HG03045 (cell line): ENCODE results near the gene ZNF677.
"Not testable (repeated sequence)": the region's sequence is repeated elsewhere in the genome, so short reads cannot be mapped to it uniquely, and the experiment has no call there.

ENCODE experiments used
- ATAC-seq: cut with Tn5 transposase; IDR thresholded peaks from one replicate; pipeline ENCODE4 v1.9.1; 2021; ENCODE audit warnings: mild to moderate bottlenecking, moderate library complexity; ENCODE audit not compliant: unreplicated experiment

Gene ZNF677

DNA sequence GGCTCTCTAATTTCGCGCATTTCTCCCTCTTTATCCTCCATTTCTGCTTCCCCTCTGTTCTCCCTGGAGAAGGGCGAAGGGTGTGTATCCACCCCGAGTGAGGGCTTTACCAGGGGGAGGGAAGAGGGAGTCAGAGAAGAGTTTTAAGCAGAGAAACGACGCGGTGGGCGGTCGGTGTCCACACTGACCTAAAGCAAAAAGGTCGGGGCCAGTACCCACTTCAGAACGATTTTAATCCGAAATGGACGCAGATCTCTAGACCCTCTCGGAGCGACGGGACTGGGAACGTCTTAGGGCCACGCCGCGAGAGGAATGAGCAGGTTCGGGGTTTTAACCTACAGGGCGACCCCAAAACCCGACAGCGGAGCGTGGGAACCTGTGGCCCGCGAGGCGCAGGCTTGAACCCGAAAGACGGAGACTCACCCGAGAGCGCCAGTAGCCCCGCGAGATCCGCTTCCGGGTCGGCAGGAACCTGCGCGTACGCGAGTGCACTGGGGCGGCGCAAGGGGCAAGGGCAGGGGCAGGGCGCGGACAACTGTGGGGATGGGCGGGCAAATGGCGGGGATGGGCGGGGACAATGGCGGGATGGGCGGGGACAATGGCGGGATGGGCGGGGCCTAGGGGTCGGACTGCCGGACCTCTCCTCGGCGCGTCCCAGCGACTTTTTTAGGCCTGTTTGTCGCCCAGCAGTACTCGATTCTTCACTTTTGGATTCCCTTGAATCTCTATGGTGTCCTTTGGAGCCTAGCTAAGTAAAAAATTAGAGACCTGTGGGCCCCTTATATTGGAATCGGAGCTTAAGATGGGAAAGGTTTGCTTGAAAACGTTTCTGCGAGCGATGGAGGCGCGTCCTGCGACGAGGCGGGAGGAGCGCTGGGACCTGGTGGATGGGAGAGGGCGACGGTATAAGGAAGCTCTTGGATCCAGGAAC is at the start of gene ZNF677:
ZNF677 (minus strand) TSS at position 463 of the 931 bp plus-strand sequence. CDS start 3,323 bp downstream, outside the sequence.
- no peak for ATAC-seq

DNA sequence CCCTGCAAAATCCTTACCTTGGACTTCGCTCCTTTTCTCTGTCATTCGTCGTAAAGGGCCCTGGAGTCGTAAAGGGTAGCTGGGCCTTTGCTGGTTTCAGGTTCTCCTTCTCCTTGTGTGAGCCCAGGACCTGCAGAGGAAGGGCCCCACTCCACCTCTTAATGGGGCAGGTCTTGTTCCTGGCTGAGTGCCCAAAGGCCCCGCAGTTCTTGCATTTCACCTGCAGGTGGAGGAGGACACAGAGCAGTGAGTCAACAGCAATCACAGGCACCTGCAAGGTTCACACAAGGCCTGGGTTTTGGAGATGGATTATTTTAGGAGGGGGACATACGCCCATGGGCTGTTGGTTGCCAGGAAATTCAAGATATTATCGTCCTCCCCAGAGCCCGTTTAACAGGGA is 46.7 kb upstream of the ZNF677 start:
- ATAC-seq = not testable (repeated sequence)

DNA sequence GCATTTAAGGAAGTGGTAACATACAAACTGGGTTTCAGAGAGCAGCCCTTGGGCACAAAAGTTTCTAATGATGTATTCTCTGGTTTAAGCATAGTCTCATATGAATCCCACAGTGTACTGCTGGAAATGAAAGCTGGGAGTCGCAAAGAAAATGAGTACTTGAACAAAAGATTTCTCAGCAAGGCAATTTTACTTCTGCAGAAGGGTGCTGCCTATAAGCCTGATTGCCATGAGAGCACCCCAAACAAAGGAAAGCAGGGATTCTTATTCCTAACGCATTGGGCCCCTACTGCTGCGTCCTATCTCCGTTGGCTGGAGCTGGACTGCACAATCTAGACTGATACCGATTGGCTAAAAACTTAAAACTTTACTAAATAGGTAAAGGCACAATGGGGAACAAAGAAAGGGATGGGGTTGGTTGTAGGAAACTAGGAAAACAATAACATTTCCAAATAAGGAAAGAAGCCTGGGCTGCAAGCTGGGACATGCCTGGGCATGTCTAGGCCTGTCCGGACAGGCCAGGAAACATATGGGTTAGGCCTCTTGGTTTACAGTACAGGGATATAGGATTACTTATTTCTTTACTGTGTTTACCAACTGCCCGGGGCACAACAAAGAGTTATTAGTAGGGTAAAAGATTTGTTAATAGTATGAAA is 40.2 kb upstream of the ZNF677 start:
- no peak for ATAC-seq

DNA sequence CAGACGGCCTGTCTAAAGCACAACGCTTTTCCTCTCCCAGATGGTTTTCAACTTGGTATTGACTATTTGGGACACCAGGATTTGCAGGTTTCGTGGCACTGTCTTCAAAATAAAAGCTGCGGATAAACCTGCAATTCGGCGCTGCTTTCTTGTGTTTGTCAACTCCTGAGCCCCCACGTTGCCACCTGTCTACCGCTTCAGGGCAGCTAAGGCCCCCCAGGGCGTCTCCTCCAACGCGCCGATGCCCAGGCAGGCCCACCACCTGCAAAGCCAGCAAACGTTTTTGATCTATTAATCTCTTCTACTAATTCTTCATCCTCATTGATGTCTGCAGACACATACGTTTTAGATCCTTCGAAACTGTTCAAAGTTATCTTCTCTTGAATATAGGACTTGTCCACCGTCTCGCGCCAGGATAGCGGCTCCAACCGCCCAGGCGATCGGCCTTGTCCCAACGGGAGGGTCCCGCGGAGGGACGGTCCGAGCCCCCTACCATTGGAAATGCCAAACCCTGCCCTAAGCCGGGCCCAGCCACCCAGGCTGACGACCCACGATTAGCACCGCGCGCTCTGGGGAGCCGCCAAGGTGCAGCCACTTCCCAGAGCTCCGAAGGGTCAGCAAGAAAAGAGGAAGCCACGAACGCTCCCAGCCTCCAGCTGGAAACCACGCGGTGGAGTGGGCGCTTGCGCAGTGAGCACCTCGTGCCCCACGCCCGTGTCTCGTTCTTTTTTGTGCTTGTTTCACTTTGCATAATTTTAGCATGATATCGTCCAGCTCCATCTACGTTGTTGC is 36.3 kb upstream of the ZNF677 start:
- ATAC-seq = no peak

DNA sequence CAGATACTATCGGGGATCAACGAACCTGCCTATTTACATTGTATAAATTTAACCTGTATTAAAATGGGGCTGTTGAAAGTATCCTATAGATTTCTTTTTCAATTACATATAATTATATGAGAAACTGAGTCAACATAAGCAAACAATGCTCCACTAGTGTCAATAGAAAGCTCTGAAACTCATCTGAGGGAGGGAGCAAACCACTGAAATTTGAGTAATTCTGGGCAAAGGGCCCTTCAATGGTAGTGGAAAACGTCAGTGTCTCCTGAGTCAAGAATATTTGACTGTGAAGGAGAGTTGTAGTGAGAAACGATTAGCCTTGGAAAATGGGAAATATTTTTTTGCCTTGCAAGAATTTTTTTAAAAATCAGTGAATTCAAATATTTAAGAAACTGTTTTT is 30.4 kb upstream of the ZNF677 start:
- no peak for ATAC-seq

DNA sequence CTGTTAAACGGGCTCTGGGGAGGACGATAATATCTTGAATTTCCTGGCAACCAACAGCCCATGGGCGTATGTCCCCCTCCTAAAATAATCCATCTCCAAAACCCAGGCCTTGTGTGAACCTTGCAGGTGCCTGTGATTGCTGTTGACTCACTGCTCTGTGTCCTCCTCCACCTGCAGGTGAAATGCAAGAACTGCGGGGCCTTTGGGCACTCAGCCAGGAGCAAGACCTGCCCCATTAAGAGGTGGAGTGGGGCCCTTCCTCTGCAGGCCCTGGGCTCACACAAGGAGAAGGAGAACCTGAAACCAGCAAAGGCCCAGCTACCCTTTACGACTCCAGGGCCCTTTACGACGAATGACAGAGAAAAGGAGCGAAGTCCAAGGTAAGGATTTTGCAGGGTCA is 27.3 kb upstream of the ZNF677 start:
- ATAC-seq = not testable (repeated sequence)

DNA sequence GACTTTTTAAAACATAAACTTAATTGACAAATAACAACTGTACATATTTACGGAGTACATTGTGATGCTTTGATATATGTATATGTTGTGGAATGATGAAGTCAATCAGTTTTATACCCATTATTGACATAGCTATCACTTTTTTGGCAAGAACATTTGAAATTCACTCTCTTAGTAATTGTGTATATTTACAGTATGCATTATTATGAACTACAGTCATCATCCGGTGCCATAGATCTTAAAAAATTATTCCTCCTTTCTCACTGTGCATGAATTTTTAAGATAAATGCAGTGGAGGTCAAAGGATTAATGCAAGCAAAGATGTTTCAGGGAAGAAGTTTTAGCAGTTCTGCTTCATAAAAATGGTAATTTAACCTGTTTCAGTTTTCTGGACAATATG is 20.8 kb upstream of the ZNF677 start:
- ATAC-seq = no peak

DNA sequence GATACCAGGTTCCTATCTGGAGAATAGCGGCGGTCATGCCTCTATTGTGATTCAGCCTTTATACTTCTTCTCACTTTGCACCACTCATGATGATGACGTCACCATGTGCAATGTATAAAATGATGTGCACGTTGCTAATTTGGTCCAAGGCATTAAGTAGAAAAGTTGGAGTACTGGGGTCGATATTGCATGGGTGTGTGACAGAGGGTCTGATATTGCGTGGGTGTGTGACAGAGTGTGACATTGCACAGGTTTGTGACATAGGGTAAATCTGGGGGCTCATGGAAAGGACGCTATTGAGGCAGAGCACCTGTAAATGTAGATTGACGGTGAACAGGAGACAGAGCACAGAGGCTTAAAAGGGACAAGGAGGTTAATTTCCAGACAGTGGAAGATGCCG is 17.4 kb upstream of the ZNF677 start:
- no peak for ATAC-seq

DNA sequence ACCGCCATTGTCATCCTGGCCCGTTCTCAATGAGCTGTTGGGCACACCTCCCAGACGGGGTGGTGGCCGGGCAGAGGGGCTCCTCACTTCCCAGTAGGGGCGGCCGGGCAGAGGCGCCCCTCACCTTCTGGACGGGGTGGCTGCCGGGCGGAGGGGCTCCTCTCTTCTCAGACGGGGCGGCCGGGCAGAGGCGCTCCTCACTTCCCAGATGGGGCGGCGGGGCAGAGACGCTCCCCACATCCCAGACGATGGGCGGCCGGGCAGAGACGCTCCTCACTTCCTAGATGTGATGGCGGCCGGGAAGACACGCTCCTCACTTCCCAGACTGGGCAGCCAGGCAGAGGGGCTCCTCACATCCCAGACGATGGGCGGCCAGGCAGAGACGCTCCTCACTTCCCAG is 15.2 kb upstream of the ZNF677 start:
- not testable (repeated sequence) for ATAC-seq

DNA sequence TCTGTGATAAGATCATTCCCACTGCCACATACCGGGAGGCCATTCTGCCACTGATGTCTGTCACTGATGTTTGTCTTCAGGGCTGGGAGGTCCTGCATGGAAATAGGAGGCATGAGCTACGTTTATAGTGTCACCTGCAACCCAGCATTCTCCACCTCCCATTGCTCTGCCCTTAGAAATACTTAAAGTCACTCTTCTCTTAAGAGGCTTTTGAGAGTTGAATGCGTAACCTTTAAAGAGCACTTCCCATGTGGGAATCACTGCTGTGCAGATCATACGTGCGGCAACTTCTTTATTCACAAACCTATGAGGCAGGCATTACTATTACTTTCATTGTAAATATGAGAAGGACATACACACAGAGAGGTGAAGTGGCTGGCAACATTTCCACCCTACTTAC is 12.9 kb upstream of the ZNF677 start, which contains the start of gene VN1R4:
VN1R4 (minus strand) TSS at position 101 of the 400 bp plus-strand sequence; CDS start at position 43, 58 bp downstream.
- not testable (repeated sequence) for ATAC-seq

DNA sequence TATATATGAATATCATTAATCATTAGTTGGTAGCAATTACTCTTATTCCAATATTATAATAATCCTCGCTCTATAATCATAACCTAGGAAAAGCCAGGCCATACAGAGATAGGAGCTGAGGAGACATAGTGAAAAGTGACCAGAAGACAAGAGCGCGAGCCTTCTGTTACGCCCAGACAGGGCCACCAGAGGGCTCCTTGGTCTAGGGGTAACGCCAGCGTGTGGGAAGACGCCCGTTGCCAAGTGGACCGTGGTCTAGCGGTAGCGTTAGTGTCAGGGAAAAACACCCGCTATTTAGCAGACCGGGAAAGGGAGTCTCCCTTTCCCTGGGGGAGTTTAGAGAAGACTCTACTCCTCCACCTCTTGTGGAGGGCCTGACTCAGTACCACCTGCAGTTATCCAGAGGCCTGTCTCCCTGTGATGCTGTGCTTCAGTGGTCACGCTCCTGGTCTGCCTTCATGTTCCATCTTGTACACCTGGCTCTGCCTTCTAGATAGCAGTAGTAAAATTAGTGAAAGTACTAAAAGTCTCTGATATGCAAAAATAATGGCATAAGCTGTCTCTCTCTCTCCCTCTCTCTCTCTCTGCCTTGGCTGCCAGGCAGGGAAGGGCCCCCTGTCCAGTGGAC is 3.2 kb upstream of the ZNF677 start, which contains the start of gene VN1R2:
VN1R2 (plus strand) TSS at position 578 of the 628 bp plus-strand sequence. CDS start 84 bp downstream, outside the sequence.
- ATAC-seq = not testable (repeated sequence)

DNA sequence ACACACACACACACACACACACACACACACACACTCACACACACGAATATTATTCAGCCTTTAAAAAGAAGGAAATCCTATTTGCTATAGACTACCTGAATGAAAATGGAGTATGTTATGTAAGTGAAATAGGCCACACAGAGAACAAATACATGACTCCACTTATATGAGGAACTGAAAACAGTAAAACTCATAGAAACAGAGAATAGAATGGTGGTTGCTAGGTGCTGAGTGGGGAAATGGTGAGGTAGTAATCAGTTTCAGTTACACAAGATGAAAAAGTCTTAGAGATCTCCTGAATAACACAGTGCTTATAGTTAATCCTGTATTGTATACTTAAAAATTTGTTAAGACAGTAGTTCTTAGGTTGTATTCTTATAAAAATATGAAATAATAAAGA is 8.2 kb downstream of the ZNF677 start:
- ATAC-seq = no peak

DNA sequence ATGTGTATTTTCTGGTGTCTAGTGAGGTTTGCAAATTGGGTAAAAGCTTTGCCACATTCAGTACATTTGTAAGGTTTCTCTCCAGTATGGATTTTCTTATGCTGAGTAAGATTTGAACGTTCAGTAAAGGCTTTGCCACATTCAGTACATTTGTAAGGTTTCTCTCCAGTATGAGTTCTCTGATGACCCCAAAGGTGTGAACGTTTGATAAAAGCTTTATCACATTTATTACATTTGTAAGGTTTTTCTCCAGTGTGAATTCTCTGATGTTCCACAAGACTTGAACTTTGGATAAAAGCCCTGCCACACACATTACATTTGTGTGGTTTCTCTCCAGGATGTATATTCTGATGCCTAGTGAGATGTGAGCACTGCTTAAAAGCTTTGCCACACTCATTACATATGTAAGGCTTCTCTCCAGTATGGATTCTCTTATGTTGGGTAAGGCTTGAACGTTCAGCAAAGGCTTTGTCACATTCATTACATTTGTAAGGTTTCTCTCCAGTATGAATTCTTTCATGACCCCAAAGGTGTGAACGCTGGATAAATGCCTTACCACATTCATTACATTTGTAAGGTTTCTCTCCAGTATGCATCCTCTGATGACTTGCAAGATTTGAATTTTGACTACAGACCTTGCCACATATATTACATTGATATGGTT is 17.4 kb downstream of the ZNF677 start:
- no peak for ATAC-seq

DNA sequence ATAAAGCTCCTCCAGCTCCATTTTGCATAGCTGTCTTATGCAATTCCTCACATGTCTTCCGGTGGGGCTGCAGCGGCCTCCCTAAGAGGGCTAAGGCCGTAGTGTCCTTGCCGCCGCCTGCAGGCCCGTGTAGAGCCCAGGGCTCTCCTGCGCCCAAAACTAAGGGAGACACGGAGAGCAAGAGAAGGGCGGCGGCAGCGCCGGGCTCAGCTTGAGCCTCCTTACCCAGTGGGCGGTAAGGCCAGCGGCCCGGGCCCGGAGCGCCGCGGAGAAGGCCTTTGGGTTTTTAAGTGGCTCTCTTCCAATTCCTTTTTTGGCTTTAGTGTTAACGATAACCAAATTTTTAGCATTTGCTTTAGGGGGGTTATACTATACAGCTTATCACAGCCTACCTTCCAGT is 30.1 kb downstream of the ZNF677 start:
- ATAC-seq = no peak

DNA sequence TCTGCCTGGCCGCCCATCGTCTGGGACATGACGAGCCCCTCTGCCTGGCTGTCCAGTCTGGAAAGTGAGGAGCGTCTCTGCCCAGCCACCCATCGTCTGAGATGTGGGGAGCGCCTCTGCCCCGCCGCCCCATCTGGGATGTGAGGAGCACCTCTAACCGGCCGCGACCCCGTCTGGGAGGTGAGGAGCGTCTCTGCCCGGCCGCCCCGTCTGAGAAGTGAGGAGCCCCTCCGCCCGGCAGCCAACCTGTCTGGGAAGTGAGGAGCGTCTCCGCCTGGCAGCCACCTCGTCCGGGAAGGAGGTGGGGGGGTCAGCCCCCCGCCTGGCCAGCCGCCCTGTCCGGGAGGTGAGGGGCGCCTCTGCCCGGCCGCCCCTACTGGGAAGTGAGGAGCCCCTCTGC is 32.0 kb downstream of the ZNF677 start:
- not testable (repeated sequence) for ATAC-seq

DNA sequence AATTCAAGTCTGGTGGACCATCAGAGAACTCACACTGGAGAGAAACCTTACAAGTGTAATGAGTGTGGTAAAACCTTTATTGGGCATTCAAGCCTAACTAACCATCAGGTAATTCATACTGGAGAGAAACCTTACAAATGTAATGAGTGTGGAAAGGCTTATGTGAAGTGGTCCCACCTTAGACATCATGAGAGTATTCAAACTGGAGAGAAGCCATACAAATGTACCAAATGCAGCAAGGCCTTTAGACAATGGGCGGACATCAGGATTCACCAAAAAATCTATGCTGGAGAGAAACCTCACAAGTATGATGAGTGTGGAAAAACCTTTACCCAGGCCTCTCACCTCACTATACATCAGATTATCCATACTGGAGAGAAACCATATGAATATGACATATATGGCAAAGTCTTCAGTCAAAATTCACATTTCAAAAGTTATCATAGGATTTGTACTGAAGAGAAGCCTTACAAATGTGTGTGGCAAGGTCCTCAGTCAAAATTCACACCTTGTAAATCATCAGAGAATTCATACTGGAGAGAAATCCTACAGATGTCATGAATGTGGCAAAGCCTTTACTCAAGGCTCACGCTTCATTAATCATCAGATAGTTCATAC is 41.9 kb downstream of the ZNF677 start:
- no peak for ATAC-seq

DNA sequence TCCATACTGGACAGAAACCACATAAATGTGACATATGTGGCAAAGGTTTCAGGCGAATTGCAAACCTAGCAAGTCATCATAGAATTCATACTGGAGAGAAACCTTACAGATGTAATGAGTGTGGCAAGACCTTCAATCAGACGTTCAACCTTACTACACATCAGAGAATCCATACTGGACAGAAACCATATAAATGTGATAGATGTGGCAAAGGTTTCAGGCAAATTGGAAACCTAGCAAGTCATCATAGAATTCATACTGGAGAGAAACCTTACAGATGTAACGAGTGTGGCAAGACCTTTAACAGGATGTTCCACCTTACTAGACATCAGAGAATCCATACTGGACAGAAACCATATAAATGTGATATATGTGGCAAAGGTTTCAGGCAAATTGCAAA is 43.1 kb downstream of the ZNF677 start:
- not testable (repeated sequence) for ATAC-seq

DNA sequence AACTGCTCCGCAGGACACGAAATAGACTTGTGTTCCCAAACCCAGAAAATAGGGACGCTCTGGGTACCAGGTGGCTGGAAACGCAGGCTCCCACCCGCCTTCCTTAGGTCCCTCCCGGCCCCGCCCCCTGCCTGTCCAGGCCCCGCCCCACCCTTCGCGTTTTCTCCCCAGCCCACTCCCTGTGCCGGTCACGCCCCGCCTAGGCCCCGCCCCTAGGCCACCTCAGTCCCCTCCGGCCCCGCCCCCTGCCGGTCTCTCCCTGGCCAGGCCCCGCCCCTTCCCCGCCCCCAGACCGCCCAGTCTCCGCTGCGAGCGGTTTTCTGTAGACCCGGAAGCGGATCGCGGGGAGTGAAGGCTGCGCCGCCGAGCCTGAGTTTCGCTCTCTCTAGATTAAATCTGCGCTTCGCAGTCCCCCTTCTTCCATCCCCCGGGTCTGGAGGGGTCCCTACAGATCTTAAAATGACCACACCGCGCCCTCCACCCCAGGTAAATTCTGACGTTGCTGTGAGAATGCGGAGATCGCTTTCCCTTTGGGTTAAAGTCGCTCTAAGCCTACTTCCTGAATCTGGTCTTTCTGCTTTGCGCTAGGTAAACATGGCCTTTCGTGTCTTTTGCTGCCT is 57.8 kb downstream of the ZNF677 start:
- ATAC-seq = no peak

DNA sequence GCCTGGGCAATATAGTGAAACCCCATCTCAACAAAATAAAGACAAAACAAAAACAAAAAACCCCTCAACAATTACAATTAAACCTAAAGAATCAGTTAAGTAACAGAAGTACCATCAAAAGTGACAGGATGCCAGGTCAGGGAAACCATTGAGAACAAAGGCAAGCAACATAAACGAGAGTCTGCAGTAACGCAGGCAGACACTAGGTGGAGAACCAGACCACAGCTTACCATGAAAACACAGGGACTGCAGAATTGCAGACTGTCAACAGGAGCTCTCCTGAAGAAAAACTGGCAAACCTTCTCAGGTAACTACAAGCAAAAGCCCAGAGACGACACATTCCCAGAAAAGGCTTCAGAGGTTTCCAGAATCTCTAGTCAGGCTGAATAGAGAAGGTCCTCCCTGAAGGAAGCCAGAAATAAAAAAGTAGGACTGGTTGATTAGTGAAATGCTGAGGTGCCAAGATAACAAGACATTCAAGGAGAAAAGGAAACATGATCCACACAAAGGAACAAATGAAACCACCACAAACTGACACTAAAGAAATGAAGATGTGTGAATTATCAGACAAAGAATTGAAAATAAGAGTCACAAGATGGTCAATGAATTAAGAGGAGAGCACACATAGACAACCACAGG is 59.3 kb downstream of the ZNF677 start:
- no peak for ATAC-seq
